Astrocyte (in vitro differentiated cells and primary cell): ENCODE measurements around the gene TMEM175. TPM values are rescaled to one million over a fixed set of nuclear protein-coding genes. Genes with fewer than 3 reads are reported as not detected.

Experiments
- DNase-seq: peaks from one replicate; pipeline ENCODE4 v3.0.0-alpha.2; 2010; ENCODE audit warnings: low read depth
- FAIRE-seq: peaks from 2 replicates; lab custom pipeline; 2011; peaks lifted over from hg19 to GRCh38; lab: Jason Lieb, UNC
- H2AFZ ChIP-seq: 2 replicates; pipeline ENCODE4 v1.6.0; 2012; ENCODE audit warnings: low read depth, low read length, inconsistent platforms
- H3K27ac ChIP-seq: 2 replicates; pipeline ENCODE4 v1.5.1; 2011; ENCODE audit warnings: low read depth, low read length, inconsistent platforms
- H3K27me3 ChIP-seq: 2 replicates; pipeline ENCODE4 v1.6.0; 2011; ENCODE audit warnings: low read length, inconsistent platforms; ENCODE audit not compliant: insufficient read depth
- H3K36me3 ChIP-seq: 2 replicates; pipeline ENCODE4 v1.5.1; 2011; ENCODE audit warnings: low read length, inconsistent platforms; ENCODE audit not compliant: insufficient read depth
- H3K4me1 ChIP-seq: 2 replicates; pipeline ENCODE4 v1.5.1; 2011; ENCODE audit warnings: low read length, inconsistent platforms; ENCODE audit not compliant: insufficient read depth
- H3K4me2 ChIP-seq: 2 replicates; pipeline ENCODE4 v1.6.0; 2012; ENCODE audit warnings: low read length, inconsistent platforms
- H3K4me3 ChIP-seq: 2 replicates; pipeline ENCODE4 v1.5.1; 2011; ENCODE audit warnings: low read depth, mild to moderate bottlenecking, low read length, inconsistent platforms; ENCODE audit not compliant: insufficient read depth
- H3K79me2 ChIP-seq: 2 replicates; pipeline ENCODE4 v1.6.0; 2012; ENCODE audit warnings: mild to moderate bottlenecking, low read length, inconsistent platforms; ENCODE audit not compliant: insufficient read depth
- H3K9ac ChIP-seq: 2 replicates; pipeline ENCODE4 v1.6.0; 2012; ENCODE audit warnings: mild to moderate bottlenecking, low read length, inconsistent platforms
- H3K9me3 ChIP-seq: 2 replicates; pipeline ENCODE4 v1.5.1; 2012; ENCODE audit warnings: low read depth, mild to moderate bottlenecking, low read length, inconsistent platforms; ENCODE audit not compliant: insufficient read depth
- H4K20me1 ChIP-seq: 2 replicates; pipeline ENCODE4 v1.6.0; 2012; ENCODE audit warnings: low read length, inconsistent platforms; ENCODE audit not compliant: insufficient read depth
- H3K27ac Mint-ChIP-seq: one replicate; pipeline ENCODE4 v1.8.0; 2021; ENCODE audit warnings: mild to moderate bottlenecking, mixed read lengths; ENCODE audit not compliant: unreplicated experiment
- H3K27me3 Mint-ChIP-seq: one replicate; pipeline ENCODE4 v1.8.0; 2021; ENCODE audit warnings: low read depth, mixed read lengths; ENCODE audit not compliant: unreplicated experiment
- H3K36me3 Mint-ChIP-seq: one replicate; pipeline ENCODE4 v1.8.0; 2021; ENCODE audit warnings: low read depth, mixed read lengths; ENCODE audit not compliant: unreplicated experiment
- H3K4me1 Mint-ChIP-seq: one replicate; pipeline ENCODE4 v1.8.0; 2021; ENCODE audit warnings: low read depth, mixed read lengths; ENCODE audit not compliant: unreplicated experiment
- H3K4me3 Mint-ChIP-seq: one replicate; pipeline ENCODE4 v1.8.0; 2021; ENCODE audit warnings: mild to moderate bottlenecking, moderate library complexity, mixed read lengths; ENCODE audit not compliant: unreplicated experiment
- H3K9me3 Mint-ChIP-seq: one replicate; pipeline ENCODE4 v1.8.0; 2021; ENCODE audit warnings: mild to moderate bottlenecking, mixed read lengths; ENCODE audit not compliant: unreplicated experiment
- CTCF ChIP-seq: IDR thresholded peaks from 2 replicates; pipeline ENCODE4 v1.5.1; 2011; ENCODE audit warnings: low read depth, mild to moderate bottlenecking, inconsistent platforms, low read length, moderate library complexity; ENCODE audit not compliant: insufficient read depth
- EZH2 ChIP-seq: IDR thresholded peaks from 2 replicates; pipeline ENCODE4 v1.6.1; 2012; ENCODE audit warnings: mild to moderate bottlenecking, low read length, inconsistent platforms; ENCODE audit not compliant: insufficient read depth
- total RNA-seq: library from RNA; stranded (reverse); gene quantifications from 2 replicates; pipeline ENCODE4 v1.2.1, GENCODE V29; 2021

The TMEM175 gene
- total RNA-seq, 1 donor from 2014 or later: 22.1 TPM

- Histone ChIP-seq H3K9ac (no peak overlapping the region), H4K20me1 (peaks cover 46% of the 10 kb centered on the region), H3K4me1 (peaks cover 7% of the 10 kb centered on the region), H3K27me3 (no peaks in the 10 kb centered on the region), H3K36me3 (no peaks in the 10 kb centered on the region), H3K4me2 (no peak overlapping the region), H3K4me3 (no peak overlapping the region), H3K27ac (no peak overlapping the region), H3K79me2 (no peaks in the 10 kb centered on the region), H2AFZ (no peak overlapping the region), H3K9me3 (no peaks in the 10 kb centered on the region)
- Mint-ChIP-seq H3K27me3 (peaks cover 3% of the 10 kb centered on the region), H3K27ac (no peak overlapping the region), H3K9me3 (no peaks in the 10 kb centered on the region), H3K4me1 (peaks cover 8% of the 10 kb centered on the region), H3K4me3 (no peak overlapping the region), H3K36me3 (peaks cover 6% of the 10 kb centered on the region)
- no peak for TF ChIP-seq CTCF
- no peak for TF ChIP-seq EZH2
- no peak for FAIRE-seq
- DNase-seq: no peak
Observed at GRCh38 chr4:949656-950055, 17.4 kb downstream of the TMEM175 start.

GRCh38 chr4:950136-951020, 18.1 kb downstream of the TMEM175 start:
- TF ChIP-seq EZH2 (no peak), CTCF (no peak)
- Histone ChIP-seq H3K79me2 (no peaks in the 10 kb centered on the region), H3K9ac (no peak overlapping the region), H3K27me3 (no peaks in the 10 kb centered on the region), H3K4me1 (peaks cover 5% of the 10 kb centered on the region), H3K9me3 (no peaks in the 10 kb centered on the region), H3K36me3 (no peaks in the 10 kb centered on the region), H3K4me2 (no peak overlapping the region), H3K4me3 (no peak overlapping the region), H2AFZ (no peak overlapping the region), H3K27ac (no peak overlapping the region), H4K20me1 (peaks cover 39% of the 10 kb centered on the region)
- H3K4me1 Mint-ChIP-seq: peaks cover 4% of the 10 kb centered on the region
- peaks cover 7% of the 10 kb centered on the region for H3K36me3 Mint-ChIP-seq
- no peak overlapping the region for H3K4me3 Mint-ChIP-seq
- peaks cover 3% of the 10 kb centered on the region for H3K27me3 Mint-ChIP-seq
- H3K27ac Mint-ChIP-seq: no peak overlapping the region
- no peak for FAIRE-seq
- no peak for DNase-seq
- no peaks in the 10 kb centered on the region for H3K9me3 Mint-ChIP-seq

GRCh38 chr4:951186-951585, 18.9 kb downstream of the TMEM175 start:
- H3K9me3 Mint-ChIP-seq: no peaks in the 10 kb centered on the region
- Histone ChIP-seq H2AFZ (no peak overlapping the region), H3K4me1 (no peaks in the 10 kb centered on the region), H3K27ac (no peak overlapping the region), H3K9me3 (no peaks in the 10 kb centered on the region), H3K79me2 (no peaks in the 10 kb centered on the region), H4K20me1 (peaks cover 31% of the 10 kb centered on the region), H3K4me3 (no peak overlapping the region), H3K4me2 (no peak overlapping the region), H3K27me3 (no peaks in the 10 kb centered on the region), H3K9ac (no peak overlapping the region), H3K36me3 (no peaks in the 10 kb centered on the region)
- TF ChIP-seq CTCF (no peak), EZH2 (no peak)
- no peak overlapping the region for H3K27ac Mint-ChIP-seq
- no peaks in the 10 kb centered on the region for H3K4me1 Mint-ChIP-seq
- no peak overlapping the region for H3K4me3 Mint-ChIP-seq
- no peak for DNase-seq
- FAIRE-seq: no peak
- H3K27me3 Mint-ChIP-seq: peaks cover 3% of the 10 kb centered on the region
- H3K36me3 Mint-ChIP-seq: peaks cover 7% of the 10 kb centered on the region
